UCSD-AML1 (cell line): ENCODE results near the gene NYAP2.

Experiments
- DNase-seq: peaks from one replicate; lab custom pipeline; 2025; ENCODE audit not compliant: unreplicated experiment; lab: John Stamatoyannopoulos, UW

NYAP2 gene

DNA sequence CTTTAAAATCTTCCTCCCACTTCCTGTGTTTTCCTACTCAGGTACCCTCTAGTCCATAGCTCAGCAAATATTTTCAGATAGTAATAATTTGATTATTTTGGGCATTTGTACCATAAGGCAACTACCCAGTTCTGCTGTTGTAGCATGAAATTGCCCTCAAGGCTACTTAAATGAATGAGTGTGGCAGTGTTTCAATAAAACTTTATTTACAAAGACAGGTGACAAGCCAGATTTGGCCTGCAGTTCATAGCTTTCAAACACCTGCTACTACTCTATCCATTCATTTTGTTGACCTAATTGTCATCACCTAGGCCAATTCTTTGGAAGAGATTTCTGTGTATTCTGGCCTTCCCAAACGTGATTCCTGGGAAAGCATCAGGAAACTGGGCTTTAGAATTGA, 28.9 kb downstream of the NYAP2 start:
- DNase-seq: no peak

DNA sequence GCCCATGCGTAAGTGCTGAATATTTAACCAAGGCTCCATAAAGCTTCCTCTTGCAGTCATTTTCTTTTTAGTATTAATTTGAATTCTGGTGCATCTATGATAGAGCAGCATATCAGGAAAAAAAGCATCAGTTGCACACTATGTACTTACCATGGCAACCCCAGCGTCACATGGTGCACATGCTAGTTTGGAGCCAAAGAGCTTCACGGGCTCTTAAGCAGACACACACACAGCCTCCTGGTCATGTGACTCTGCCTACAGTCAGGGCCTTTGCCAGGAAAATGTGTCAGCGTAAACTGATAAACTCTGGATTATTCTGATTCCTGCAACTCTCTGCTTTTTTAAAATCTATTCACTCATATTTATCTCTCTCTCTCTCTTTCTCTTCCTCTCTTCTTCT, 30.2 kb downstream of the NYAP2 start:
- DNase-seq: no peak

DNA sequence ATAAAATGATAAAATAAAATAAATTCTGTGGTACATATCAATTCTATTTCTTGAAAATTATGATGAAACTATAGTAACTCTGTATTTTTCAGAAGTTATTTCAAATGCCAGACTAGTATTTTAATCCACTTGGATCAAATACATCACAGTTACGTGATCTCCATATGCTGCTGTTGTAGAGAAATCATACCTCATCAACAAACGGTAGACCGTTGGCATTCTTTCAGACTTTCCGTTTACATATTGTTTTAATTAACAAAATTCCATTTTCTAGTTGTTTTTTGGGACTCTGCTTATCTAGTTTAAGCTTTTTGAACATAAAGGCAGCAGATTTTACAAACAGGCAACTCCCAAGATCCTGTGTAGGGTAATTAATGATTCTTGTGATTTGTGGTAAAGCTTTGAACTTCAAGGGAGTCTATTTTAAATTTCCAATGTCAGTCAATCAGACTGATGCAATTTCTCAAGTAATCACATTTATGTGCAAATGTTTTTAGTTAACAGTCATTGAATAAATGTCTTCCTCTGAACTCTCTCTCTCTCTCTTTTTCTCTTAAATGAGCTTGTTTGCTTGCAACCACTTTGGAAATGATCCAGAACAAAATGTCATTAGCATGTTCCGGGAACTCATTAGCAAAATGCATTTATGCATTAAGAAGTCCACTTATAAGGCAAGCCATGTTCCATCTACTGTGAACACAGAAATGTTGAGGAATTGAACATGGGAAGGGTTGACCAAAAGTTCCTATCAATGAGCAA, 31.8 kb downstream of the NYAP2 start:
- no peak for DNase-seq

DNA sequence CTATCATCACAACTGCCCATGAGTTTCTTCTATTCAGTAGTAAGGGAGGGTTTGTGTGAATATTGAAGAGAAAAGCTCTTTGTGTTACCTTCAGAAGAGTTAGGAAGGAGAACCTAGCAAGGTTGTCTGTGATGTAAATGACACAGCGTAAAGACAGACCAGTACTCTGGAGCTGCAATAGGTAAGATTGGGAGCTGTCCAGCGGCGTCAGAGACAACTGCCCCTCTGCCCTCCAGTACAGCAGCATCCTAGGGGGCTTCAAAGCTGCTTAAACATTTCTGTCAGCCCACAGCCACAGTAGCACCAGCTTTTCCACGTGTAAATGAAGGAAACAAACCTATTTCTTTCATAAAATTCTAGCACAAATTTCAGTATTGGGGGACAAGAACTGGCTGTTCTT, 34.5 kb downstream of the NYAP2 start:
- DNase-seq: no peak

DNA sequence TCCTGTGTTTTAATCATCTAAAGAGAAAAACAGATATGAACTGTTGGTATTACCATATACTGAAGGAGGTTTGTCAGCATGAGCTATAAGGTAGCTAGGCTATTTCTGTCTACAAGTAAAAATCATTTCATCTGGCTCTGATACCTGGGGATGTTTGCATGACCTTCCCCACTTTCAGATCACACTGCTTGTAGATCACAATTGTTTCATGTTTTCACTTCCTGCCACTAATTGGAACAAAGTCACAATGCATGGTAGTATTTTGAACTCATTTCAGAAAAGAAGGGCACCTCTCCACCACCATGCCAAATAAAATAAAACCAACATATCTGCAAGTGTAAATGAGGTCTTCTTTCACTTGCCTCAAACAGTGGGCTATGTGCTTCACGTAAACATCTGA, 37.8 kb downstream of the NYAP2 start:
- DNase-seq: no peak

DNA sequence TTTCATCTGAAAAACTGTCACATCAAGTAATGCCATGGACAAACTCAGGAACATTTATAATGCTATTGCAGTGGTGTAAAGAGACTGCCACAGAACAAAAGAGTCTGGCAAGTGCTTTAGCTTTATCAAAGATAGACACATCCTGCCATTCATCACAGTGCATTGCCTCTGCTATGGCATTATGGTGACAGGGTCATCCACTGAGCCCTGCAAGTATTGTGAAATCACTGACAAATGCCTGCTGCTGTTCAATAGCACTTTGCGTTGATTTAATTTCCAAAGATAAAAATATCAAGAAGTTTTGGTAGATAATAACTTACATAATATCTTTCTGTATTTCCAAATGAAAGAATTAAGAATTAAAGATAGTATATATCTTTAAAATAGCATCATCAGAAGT, 38.7 kb downstream of the NYAP2 start:
- no peak for DNase-seq

DNA sequence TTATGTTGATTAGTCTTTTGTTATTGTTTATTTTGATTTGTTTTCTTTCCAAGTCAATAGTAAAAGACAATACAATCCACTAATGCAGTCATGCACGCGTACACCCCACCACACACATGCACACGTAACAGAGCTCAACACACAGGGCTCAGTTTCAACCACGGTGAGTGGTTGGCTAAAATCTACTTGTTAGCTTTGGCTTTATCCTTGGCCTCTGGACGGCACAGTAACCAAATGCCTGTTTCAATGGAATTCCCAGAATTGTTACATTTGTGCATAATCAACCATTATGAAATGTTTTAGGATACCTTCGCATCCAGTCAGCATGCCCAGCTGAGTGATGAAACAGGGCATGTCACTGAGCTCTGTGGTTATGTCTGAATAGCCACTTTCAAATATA, 53.2 kb downstream of the NYAP2 start:
- no peak for DNase-seq

DNA sequence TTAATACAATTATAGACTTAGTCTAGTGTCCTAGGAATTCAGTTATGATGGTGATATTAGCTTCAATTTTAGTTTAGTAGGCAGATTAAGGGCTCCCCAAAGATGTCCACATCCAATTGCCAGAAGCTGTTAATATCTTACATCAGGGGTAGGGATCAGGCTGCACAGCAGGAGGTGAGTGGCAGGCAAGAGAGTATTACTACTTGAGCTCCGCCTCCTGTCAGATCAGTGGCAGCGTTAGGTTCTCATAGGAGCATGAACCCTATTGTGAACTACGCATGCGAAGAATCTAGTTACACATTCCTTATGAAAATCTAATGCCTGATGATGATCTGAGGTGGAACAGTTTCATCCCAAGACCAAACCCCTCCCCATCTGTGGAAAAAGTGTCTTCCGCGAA, 54.9 kb downstream of the NYAP2 start:
- DNase-seq: no peak

DNA sequence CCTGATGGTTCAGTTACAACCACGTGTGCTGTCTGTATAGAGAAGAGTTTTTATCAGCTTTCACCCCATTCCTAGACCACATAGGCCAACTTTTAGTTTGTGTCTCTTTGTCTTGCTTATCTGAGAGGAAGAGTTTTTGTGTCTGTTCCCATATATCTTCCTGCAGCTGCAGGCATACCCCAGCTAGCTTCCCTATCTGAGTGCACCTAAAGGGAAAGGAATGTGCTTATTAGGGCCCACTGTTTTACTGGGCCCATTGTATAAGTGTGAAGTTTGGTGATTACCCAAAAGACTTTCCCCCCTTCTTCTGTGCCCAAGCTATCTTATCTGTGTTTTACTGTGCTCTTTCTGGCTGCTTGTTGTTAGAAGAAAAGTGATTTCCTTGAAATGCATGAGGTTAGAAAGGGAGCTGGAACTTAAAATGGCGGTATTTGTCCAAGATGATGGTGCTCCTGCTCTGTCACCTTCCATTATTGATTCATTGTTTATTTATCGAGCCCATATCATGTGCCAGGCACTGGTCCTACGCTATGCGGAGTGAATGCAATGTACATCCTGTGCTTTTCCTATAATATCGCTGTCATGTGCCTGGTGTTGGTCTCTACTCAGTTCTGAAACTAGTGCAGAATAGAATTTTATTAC, 57.2 kb downstream of the NYAP2 start:
- no peak for DNase-seq

DNA sequence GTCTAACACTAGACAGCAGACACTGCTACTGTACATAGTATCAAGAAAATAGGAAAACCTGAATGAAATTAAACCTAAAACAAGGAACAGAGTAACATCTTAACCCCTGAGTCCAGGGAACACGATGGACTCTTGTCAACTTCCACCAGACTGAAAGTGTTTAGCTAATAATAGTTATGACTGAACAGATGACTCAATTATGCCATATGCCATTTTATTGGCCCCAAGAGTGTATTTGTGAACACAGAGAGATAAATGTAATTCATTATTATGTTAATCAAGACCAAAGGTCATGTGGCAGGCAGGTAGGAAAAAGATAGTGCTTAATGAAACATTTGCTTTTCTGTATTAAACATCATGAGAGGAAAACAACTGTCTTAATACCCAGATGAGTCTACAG, 58.0 kb downstream of the NYAP2 start:
- DNase-seq: no peak

DNA sequence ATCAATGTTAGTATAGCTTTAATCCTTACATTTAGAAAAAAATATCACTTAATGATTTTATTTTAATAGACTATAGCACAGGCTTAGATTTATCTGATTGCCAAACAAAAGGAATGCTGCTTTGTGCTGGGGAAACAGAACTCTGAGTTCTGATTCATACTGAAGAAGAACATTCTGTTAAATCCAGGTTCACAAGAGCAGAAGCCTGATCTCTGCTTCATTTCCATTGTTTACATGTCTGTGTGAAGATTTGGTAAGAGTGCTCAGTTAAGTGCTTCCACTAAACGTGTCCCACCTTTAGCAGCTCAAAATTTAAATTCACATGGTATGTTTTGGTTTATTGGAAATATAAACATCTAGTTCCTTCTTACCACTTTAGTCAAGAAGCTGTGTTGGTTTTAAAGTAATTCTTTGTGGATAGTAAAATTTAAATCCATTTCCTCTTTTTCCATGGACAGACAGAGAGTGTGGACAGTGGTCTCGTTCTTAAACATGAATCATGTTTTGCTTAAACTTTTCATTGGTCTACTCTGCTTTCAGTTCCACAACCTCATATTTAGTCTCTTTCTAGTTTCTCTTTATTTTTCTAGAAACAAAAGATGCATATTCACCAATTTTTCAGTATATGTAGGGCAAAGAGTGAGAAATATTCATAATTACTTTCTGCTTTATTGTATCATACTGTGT, 59.1 kb downstream of the NYAP2 start:
- no peak for DNase-seq

DNA sequence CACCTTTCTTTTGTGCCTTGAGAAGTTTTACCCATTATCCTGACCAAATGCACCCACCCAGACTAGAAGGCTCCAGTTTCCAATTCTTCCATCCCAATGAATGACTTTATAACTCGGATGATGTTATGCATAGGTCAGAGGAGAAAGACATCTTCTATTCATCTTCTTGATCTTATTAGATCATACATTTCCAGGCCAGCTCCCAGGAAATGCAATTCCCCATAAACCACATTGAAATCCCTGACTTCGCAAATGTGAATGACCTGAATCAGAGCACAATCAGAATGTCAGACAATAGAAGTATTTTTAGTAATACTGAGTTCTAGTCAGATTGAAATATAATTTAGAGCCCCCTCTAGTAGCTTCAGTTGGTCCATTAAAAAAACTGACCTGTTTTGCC, 62.9 kb downstream of the NYAP2 start:
- no peak for DNase-seq

DNA sequence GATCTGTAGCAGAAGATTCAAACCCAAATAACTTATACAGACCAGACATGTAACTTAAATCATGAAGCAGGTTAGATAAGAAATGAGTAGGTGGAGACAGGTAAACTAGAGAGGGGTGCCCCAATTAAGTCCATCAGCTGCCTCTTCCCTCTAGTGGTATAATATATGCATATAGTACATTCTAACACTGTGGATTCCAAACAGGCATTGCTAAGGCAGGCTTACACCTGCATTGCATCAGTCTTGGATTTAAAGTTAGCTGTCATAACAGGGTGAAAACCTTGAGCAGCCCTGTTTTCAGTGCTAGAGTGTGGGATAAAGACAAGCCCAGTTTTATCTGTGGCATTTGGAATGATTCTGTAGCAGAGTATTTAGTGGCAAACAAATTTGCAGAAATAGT, 63.4 kb downstream of the NYAP2 start:
- DNase-seq: no peak

DNA sequence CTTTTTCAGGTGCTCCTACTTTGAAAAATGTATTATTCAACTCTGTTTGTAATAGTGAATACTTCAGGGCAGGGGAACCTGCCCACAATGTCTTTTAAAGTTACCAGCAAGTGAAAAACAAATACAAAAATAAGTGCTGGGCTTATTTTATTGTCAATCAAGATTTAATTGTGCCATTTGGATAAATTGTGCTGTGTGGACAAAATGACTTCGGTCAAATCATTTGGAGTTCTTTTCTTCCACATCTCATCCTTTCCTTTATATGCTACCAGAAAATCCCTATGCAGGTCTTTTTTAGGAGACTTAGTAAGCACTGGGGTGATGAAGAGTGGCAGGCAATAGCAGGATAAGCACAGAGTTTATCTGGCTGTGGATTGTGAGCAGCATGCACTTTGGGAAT, 63.9 kb downstream of the NYAP2 start:
- no peak for DNase-seq

DNA sequence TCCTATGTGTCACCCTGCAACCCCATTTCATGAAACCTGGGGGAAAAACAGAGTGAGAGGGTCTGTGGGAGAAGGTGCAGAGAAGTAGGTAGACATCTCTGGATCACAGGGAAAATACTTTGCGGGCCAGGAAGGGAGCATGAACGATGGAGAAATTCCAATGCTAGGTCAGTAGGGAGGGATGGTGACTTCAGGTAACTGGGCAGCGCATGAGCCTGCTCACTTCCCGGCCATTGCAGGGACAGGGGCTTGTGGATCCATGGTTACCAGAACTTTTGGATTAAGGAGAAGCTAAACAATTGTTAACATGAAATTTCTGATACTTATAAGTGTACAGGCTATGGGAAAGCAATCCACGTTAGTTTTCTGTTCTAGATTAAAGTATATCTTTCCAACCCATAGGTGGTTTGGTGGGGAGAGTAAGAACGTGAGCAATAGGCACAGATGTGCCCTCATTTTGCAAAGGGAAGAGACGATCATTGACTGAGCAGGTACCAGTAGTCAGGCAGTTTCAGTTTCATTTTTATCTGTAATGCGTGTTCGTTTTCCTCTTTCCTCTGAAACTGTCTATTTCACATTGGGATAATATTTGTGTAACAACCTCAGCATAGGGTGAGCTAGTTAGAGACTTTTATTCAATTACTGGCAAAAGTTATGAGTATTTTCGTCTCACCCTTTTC, 65.0 kb downstream of the NYAP2 start:
- no peak for DNase-seq

DNA sequence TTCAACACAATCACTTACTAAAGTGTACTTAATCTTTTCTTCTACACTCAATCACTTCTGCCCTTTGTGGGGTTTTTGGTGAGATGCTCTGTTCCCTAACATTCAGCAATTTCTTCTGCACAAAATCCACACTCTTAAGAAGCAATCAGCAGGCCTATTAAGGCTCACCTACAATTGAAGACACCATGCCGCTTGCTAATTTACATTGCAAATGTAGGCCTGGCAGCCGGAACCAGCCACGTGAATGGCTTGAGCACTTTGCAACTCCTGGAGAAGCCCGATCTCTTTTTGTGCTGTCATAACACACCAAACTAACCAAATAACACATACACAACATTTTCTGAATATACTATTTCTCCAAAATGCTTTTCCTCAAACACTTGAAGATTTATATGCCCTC, 66.3 kb downstream of the NYAP2 start:
- DNase-seq: no peak

DNA sequence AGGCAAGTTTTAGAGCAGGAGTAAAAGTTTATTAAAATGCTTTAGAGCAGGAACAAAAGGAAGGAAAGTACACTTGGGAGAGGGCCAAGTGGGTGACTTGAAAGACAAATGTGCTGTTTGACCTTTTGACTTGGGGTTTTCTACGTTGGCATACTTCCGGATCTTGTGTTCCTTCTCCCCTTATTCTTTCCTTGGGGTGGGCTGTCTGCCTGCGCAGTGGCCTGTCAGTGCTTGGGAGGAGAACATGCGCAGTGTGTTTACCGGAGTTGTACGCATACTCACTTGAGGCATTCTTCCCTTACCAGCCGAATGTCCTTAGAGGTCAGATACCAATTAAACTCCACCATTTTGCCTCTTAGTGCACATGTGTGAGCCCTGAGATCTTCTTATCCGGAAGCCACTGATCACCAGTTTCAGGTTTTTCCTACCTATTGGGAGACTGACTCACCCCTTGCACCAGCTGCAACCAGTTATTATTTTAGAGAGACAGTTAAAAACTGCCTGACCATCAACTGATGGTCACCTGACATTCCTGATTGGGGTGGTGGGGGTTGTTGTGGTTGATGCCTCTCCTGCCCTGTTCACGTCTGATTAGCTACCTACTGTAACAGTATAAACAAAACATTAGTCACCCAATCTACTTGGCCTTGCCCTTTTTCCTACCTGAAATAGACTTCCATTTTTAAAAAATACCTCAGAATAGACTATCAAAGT, 67.5 kb downstream of the NYAP2 start:
- DNase-seq: no peak

DNA sequence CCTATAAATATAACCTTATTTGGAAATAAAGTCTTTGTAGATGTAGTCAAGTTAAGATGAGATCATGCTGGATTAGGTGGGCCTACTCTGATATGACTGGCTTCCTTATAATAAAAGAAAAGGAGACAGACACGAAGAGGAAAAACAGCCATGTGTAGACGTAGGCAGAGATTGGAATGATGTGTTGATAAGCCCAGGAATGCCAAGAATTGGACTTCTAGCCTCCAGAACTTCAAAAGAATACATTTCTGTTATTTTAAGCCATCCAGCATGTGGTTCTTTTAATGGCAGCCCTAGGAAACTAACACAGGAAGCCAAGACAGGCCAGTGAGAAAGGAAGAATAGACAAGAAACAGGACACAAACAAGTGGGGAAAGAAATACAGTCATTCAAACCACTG, 68.6 kb downstream of the NYAP2 start:
- DNase-seq: no peak

DNA sequence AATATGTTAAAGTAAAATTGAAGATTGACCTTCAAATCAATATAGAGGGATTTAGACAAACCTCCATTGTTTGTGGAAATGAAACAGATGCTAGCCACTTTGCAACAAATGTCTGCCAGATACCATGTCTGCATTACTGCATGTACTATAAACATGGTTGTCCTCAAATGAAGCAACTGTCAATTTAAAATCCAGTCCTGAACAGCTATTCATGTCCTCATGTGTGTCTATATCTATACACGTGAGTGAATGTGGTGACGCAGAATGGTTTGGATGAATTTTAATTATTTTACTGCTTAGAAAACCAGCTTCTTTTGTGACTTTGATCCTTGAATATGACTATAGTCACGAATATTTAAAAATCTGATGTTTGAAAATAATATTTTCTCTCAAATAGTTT, 71.5 kb downstream of the NYAP2 start:
- no peak for DNase-seq

DNA sequence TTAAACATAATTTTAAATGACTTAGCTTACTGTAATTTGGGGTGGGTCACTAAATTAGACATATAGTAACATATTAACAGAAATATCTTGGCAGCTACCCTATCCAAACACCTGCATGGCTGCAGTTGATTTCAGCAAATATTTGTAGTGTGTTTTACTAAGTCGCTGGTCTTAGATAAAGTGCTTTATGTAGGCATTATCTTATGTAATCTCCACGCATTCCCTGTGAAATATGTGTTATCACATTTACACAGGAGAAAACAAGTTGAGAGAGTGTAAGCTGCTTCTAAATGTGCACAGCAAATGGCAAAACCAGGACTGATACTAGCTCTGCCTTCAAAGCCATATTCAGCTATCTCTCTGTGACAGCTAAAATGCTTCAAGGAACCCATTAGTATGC, 72.0 kb downstream of the NYAP2 start:
- DNase-seq: no peak

DNA sequence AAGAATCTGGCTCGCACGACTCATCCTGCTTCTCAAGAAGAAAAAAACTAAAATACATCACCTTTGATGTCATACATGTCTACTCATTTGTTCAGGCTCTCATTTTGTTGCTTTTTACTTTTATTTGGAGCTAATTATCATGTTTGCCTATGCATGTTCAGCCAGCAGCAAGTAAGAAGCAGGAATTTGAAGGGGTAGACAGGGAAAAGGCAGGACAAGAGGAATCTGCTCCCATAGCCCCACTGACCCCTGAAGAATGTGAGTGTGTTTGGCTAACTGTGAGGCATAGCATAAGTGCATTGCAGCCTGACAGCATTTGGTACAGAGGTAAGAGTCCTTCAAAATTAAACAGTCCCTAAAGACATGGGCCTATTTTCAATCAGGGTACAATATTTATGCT, 72.7 kb downstream of the NYAP2 start:
- DNase-seq: no peak
